Right kidney (tissue), 9 donors: Measurements from ENCODE around the gene QPCTL.

Experiments used
- DNase-seq: peaks from one replicate; pipeline ENCODE4 v3.0.0-alpha.2; 2016
- long read RNA-seq, 8 donors: transcript quantifications; one replicate each; lab custom pipeline, GENCODE V29; 2026

Gene QPCTL
- long read RNA-seq, donor 1, partial matches to known transcripts = 0 of 1 reads
- long read RNA-seq, donor 1, other reads (novel, unspliced or antisense) = 0 of 1 reads
- long read RNA-seq, donor 2 = 0 reads
- long read RNA-seq, donor 3 = 0 reads
- long read RNA-seq, donor 4, partial matches to known transcripts = 0 of 2 reads
- long read RNA-seq, donor 4, other reads (novel, unspliced or antisense) = 0 of 2 reads
- long read RNA-seq, donor 5 = 0 reads
- long read RNA-seq, donor 6 = 0 reads
- long read RNA-seq, donor 7, partial matches to known transcripts = 0 of 2 reads
- long read RNA-seq, donor 7, other reads (novel, unspliced or antisense) = 0 of 2 reads
- long read RNA-seq, donor 8, partial matches to known transcripts = 0 of 1 reads
- long read RNA-seq, donor 8, other reads (novel, unspliced or antisense) = 0 of 1 reads

GRCh38 chr19:45692187-45693105 lies at the start of gene QPCTL:
TSS of gene QPCTL (plus strand) at chr19:45692666. CDS start at chr19:45692704, 38 bp downstream.
- DNase-seq = peak; percentile 95

GRCh38 chr19:45643024-45643926 lies 49.2 kb upstream of the QPCTL start:
- DNase-seq = peak; percentile 79

GRCh38 chr19:45643927-45644771 lies 48.3 kb upstream of the QPCTL start:
- no peak for DNase-seq

- no peak for DNase-seq
These were observed 47.3 kb upstream of the QPCTL start for GRCh38 chr19:45645068-45645630.

GRCh38 chr19:45645631-45646344 lies 46.7 kb upstream of the QPCTL start:
- DNase-seq = peak; percentile 77

GRCh38 chr19:45646345-45646698 lies 46.1 kb upstream of the QPCTL start:
- DNase-seq = no peak

GRCh38 chr19:45650722-45651121 lies 41.7 kb upstream of the QPCTL start:
- no peak for DNase-seq

GRCh38 chr19:45653634-45654033 lies 38.8 kb upstream of the QPCTL start:
- DNase-seq = no peak

GRCh38 chr19:45655073-45655472 lies 37.4 kb upstream of the QPCTL start:
- no peak for DNase-seq

- DNase-seq = no peak
These were observed 34.8 kb upstream of the QPCTL start for GRCh38 chr19:45657520-45658167.

GRCh38 chr19:45659096-45659729 lies 33.3 kb upstream of the QPCTL start:
- DNase-seq = no peak

- DNase-seq = no peak
These were observed 31.8 kb upstream of the QPCTL start for GRCh38 chr19:45660636-45661035.

- DNase-seq = no peak
These were observed 28.7 kb upstream of the QPCTL start for GRCh38 chr19:45663800-45664199.

- no peak for DNase-seq
These were observed 27.9 kb upstream of the QPCTL start for GRCh38 chr19:45664575-45664974.

- no peak for DNase-seq
These were observed 24.7 kb upstream of the QPCTL start, which contains the start of gene GIPR for GRCh38 chr19:45667620-45668341. TSS of gene GIPR (plus strand) at chr19:45668221. CDS start at chr19:45669521, 1,300 bp downstream.

- peak; percentile 35 for DNase-seq
These were observed 24.1 kb upstream of the QPCTL start for GRCh38 chr19:45668342-45668871.

- peak; percentile 57 for DNase-seq
These were observed 21.6 kb upstream of the QPCTL start for GRCh38 chr19:45670670-45671453.
